ENCODE data around the gene HOMER2. TPM values are rescaled to one million over a fixed set of nuclear protein-coding genes. Genes with fewer than 3 reads are reported as not detected.

The HOMER2 gene
- total and polyA plus RNA-seq, 2 donors (not counting 1 experiment from before 2014, with no cell fraction given) = 1.1 to 9.9 TPM

DNA sequence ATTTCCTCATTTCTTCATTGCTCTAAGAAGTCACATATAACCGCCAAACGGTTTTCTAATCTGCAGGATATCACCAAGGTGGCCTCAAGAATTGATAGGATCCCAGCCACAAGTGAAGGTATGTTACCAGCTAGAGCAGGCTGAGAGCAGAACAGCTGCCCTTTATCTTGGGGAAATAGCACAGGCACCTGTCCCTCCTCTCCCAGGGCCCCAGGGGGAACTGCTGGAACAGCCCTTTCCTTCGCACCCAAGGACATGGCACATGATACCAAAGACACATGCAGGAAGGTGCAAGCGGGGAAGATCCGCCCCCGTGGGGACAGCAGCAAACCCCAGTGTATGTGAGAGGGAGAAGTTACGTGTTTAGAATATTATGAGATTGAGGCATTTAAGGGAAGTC, 35.3 kb downstream of the HOMER2 start:
- Histone ChIP-seq H3K9ac (ENCODE audit: insufficient read depth, low read length) (no peak overlapping the region), H3K27me3 (ENCODE audit: control insufficient read depth, insufficient read depth, low read length) (no peaks in the 10 kb centered on the region), H3K4me1 (ENCODE audit: control insufficient read depth, extremely low read depth, insufficient read depth, low read length) (no peaks in the 10 kb centered on the region), H3K27ac (ENCODE audit: insufficient read depth, low read length) (no peak overlapping the region), H4K20me1 (ENCODE audit: control insufficient read depth, extremely low read depth, insufficient read depth, low read length) (no peaks in the 10 kb centered on the region), H3K79me2 (ENCODE audit: control insufficient read depth, insufficient read depth, low read length) (no peaks in the 10 kb centered on the region), H2AFZ (ENCODE audit: low read length) (no peak overlapping the region), H3K9me3 (ENCODE audit: control insufficient read depth, insufficient read depth, low read depth, low read length) (no peaks in the 10 kb centered on the region), H3K36me3 (ENCODE audit: control insufficient read depth, insufficient read depth, low read length) (no peaks in the 10 kb centered on the region), H3K4me2 (ENCODE audit: extremely low read depth, insufficient read depth, low read length) (no peak overlapping the region), H3K4me3 (replicated peaks in 1 of 4; ENCODE audit: control extremely low read depth in 1 of 4, insufficient read depth in 1 of 4, low read depth in 3 of 4, low read length in 4 of 4) (no peak overlapping the region)
- no peak for TF ChIP-seq EZH2 (IDR thresholded peaks at IDR 0.05; ENCODE audit: low read length, missing control alignments)
- TF ChIP-seq, protein P1, sequence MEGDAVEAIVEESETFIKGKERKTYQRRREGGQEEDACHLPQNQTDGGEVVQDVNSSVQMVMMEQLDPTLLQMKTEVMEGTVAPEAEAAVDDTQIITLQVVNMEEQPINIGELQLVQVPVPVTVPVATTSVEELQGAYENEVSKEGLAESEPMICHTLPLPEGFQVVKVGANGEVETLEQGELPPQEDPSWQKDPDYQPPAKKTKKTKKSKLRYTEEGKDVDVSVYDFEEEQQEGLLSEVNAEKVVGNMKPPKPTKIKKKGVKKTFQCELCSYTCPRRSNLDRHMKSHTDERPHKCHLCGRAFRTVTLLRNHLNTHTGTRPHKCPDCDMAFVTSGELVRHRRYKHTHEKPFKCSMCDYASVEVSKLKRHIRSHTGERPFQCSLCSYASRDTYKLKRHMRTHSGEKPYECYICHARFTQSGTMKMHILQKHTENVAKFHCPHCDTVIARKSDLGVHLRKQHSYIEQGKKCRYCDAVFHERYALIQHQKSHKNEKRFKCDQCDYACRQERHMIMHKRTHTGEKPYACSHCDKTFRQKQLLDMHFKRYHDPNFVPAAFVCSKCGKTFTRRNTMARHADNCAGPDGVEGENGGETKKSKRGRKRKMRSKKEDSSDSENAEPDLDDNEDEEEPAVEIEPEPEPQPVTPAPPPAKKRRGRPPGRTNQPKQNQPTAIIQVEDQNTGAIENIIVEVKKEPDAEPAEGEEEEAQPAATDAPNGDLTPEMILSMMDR (conservative IDR thresholded peaks at IDR 0.05 in 1 of 2, IDR thresholded peaks at IDR 0.05 in 1 of 2; ENCODE audit: low read depth in 1 of 2, low read length in 2 of 2) = no peak
- DNase-seq (ENCODE audit: low read depth in 2 of 2) = no peak

DNA sequence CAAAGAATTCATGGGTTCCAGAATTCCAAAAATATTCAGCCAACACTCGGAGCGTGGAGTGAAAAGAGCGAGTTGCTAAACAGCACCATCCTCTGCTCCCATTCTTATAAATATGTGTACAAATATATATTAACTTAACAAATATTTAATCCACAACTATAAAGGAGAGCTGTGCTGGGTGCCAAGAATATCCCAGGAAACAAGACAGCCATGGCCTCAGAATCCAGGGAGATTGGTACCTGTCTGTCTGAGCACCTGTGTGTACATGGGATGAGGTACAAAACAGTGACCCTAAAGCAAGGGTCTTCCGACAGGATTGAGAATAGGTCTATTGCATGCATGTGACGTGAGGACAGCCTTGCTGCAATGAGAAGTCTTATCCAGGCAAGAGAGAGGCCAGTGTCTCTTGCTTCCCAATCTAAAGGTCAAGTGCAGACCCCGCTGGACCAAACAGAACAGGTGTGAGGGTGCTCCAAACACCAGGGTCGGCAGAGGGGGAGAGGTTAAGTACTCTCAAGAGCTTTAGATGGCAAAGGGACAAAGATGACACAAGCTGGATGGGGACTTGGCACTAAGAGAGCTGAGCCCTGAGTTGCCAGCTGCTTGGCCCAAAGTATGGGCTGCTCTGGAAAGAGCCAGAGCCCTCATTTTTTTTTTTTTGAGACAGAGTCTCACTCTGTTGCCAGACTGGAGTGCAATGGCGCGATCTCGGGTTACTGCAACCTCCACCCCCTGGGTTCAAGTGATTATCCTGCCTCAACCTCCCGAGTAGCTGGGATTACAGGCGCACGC, 36.2 kb downstream of the HOMER2 start:
- Histone ChIP-seq H3K27ac (ENCODE audit: insufficient read depth, low read length) (no peak overlapping the region), H2AFZ (ENCODE audit: low read length) (no peak overlapping the region), H3K4me1 (ENCODE audit: control insufficient read depth, extremely low read depth, insufficient read depth, low read length) (no peaks in the 10 kb centered on the region), H4K20me1 (ENCODE audit: control insufficient read depth, extremely low read depth, insufficient read depth, low read length) (no peaks in the 10 kb centered on the region), H3K27me3 (ENCODE audit: control insufficient read depth, insufficient read depth, low read length) (no peaks in the 10 kb centered on the region), H3K4me3 (replicated peaks in 1 of 4; ENCODE audit: control extremely low read depth in 1 of 4, insufficient read depth in 1 of 4, low read depth in 3 of 4, low read length in 4 of 4) (no peak overlapping the region), H3K9ac (ENCODE audit: insufficient read depth, low read length) (no peak overlapping the region), H3K36me3 (ENCODE audit: control insufficient read depth, insufficient read depth, low read length) (no peaks in the 10 kb centered on the region), H3K4me2 (ENCODE audit: extremely low read depth, insufficient read depth, low read length) (no peak overlapping the region), H3K79me2 (ENCODE audit: control insufficient read depth, insufficient read depth, low read length) (no peaks in the 10 kb centered on the region), H3K9me3 (ENCODE audit: control insufficient read depth, insufficient read depth, low read depth, low read length) (no peaks in the 10 kb centered on the region)
- DNase-seq (ENCODE audit: low read depth in 2 of 2) = no peak
- TF ChIP-seq EZH2 (IDR thresholded peaks at IDR 0.05; ENCODE audit: low read length, missing control alignments) = no peak
- TF ChIP-seq, protein P1 (conservative IDR thresholded peaks at IDR 0.05 in 1 of 2, IDR thresholded peaks at IDR 0.05 in 1 of 2; ENCODE audit: low read depth in 1 of 2, low read length in 2 of 2) = no peak

DNA sequence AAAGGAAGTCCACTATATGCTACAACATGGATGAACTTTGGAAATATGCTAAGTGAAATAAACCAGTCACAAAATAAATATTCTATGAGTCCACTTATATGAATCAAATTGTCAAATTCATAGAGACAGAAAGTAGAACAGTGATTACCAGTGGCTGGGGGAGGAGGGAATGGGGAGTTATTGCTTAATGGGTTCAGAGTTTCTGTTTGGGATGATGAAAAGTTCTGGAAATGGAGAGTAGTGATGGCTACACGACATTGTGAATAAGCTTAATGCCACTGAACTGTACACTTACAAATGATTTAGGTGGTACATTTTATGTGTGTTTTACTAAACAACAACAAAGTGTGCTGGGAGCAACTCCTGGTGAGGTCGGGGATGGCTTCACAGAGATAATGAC, 38.1 kb downstream of the HOMER2 start:
- Histone ChIP-seq H3K4me1 (ENCODE audit: control insufficient read depth, extremely low read depth, insufficient read depth, low read length) (no peaks in the 10 kb centered on the region), H3K4me3 (replicated peaks in 1 of 4; ENCODE audit: control extremely low read depth in 1 of 4, insufficient read depth in 1 of 4, low read depth in 3 of 4, low read length in 4 of 4) (no peak overlapping the region), H3K9ac (ENCODE audit: insufficient read depth, low read length) (no peak overlapping the region), H3K79me2 (ENCODE audit: control insufficient read depth, insufficient read depth, low read length) (no peaks in the 10 kb centered on the region), H3K4me2 (ENCODE audit: extremely low read depth, insufficient read depth, low read length) (no peak overlapping the region), H4K20me1 (ENCODE audit: control insufficient read depth, extremely low read depth, insufficient read depth, low read length) (no peaks in the 10 kb centered on the region), H2AFZ (ENCODE audit: low read length) (no peak overlapping the region), H3K27me3 (ENCODE audit: control insufficient read depth, insufficient read depth, low read length) (no peaks in the 10 kb centered on the region), H3K36me3 (ENCODE audit: control insufficient read depth, insufficient read depth, low read length) (no peaks in the 10 kb centered on the region), H3K9me3 (ENCODE audit: control insufficient read depth, insufficient read depth, low read depth, low read length) (no peaks in the 10 kb centered on the region), H3K27ac (ENCODE audit: insufficient read depth, low read length) (no peak overlapping the region)
- TF ChIP-seq, protein P1 (conservative IDR thresholded peaks at IDR 0.05 in 1 of 2, IDR thresholded peaks at IDR 0.05 in 1 of 2; ENCODE audit: low read depth in 1 of 2, low read length in 2 of 2) = no peak
- TF ChIP-seq EZH2 (IDR thresholded peaks at IDR 0.05; ENCODE audit: low read length, missing control alignments) = no peak
- DNase-seq (ENCODE audit: low read depth in 2 of 2) = no peak

All from fibroblast of lung (primary cell).